Cardiac muscle cell (in vitro differentiated cells and primary cell): ENCODE measurements around the gene EDN2. TPM values are rescaled to one million over a fixed set of nuclear protein-coding genes. Genes with fewer than 3 reads are reported as not detected.

Experiments
- DNase-seq, 2 donors: peaks; one replicate each; pipeline versions ENCODE4 v3.0.0 to v3.0.0-alpha.2; 2010 to 2017; ENCODE audit warnings: low read depth in 1 of 2, low spot score in 1 of 2
- H3K27ac ChIP-seq: fragments of 200-600 bp; sonication (generic); 2 replicates; pipeline ENCODE4 v1.5.1; 2016
- H3K27me3 ChIP-seq: fragments of 200-600 bp; sonication (generic); 2 replicates; pipeline ENCODE4 v1.6.0; 2016; ENCODE audit warnings: control low read depth
- H3K36me3 ChIP-seq: fragments of 200-600 bp; sonication (generic); 2 replicates; pipeline ENCODE4 v1.5.1; 2016; ENCODE audit warnings: control low read depth
- H3K4me1 ChIP-seq: fragments of 200-600 bp; sonication (generic); 2 replicates; pipeline ENCODE4 v1.8.1; 2017; ENCODE audit warnings: low read depth, mild to moderate bottlenecking, mixed run types
- H3K4me3 ChIP-seq: fragments of 200-600 bp; sonication (generic); 2 replicates; pipeline ENCODE4 v1.5.1; 2016; ENCODE audit warnings: mild to moderate bottlenecking
- H3K9me3 ChIP-seq: fragments of 200-600 bp; sonication (generic); 2 replicates; pipeline ENCODE4 v1.5.1; 2017; ENCODE audit warnings: low read depth, mild to moderate bottlenecking, control low read depth
- CTCF ChIP-seq: IDR thresholded peaks from 2 replicates; pipeline ENCODE4 v1.5.1; 2012; ENCODE audit warnings: low read depth, mild to moderate bottlenecking, low read length
- polyA plus RNA-seq: library from polyadenylated mRNA; unstranded; fragments of >200 nt; fragmentation: Nextera tagmentation; extraction: Ambion mirVana; gene quantifications from 2 replicates; pipeline ENCODE4 v1.2.1, GENCODE V29; 2016
- total RNA-seq: library from RNA; depleted of rRNA; stranded (reverse); fragments of >200 nt; gene quantifications from 2 replicates; pipeline ENCODE4 v1.2.3, GENCODE V29; 2016

Gene EDN2
- total and polyA plus RNA-seq, 2 experiments from 2014 or later, result 0.98 to 1.8 TPM

DNA sequence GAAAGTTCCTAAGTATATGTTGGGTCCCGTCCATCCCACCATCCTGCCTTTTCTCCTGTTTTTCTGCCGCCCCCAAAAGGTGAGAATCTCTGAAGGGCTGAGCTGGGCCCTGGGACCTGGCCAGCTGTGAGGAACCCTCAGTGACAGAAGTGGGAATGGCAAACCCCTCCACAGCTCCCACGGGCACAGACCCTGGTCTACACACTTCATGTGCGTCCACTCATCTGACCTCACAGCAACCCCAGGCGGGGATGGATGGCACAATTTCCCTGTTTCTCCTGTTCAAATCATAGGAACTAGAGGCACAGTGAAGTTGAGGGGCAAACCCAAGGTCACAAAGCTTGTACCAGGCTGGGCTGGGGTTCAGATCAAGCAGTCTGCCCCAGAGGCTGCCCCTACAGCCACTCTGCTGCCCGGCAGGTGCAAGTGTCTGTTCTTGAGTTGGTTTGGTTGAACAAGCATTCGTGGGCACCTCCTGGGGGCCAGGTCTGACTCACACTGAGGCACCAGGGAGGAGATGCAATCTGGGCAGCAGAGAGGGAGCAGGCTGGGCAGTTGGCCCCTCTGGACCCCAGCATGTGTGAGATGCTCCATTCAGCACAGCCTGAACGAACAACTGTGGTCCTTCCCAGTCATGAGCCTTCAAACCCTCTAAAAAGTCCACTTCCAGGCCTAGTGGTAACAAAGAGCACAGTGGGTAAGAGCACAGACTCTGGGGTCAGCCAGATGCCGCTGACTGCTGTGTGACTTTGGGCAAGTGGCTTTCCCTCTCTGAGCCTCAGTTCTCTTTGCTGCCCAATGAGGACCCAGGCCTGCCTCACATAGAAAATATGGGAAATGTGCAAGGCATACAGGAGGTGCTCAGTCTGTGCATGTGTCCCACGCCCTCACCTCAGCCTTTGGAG is 4.0 kb downstream of the EDN2 start:
- H3K9me3 ChIP-seq, result no peaks in the 10 kb centered on the region
- H3K36me3 ChIP-seq, result no peaks in the 10 kb centered on the region
- no peak for DNase-seq
- peaks cover 25% of the 10 kb centered on the region for H3K4me1 ChIP-seq
- TF ChIP-seq CTCF, result no peak
- no peak overlapping the region for H3K4me3 ChIP-seq
- H3K27ac ChIP-seq, result no peak overlapping the region
- no peaks in the 10 kb centered on the region for H3K27me3 ChIP-seq

DNA sequence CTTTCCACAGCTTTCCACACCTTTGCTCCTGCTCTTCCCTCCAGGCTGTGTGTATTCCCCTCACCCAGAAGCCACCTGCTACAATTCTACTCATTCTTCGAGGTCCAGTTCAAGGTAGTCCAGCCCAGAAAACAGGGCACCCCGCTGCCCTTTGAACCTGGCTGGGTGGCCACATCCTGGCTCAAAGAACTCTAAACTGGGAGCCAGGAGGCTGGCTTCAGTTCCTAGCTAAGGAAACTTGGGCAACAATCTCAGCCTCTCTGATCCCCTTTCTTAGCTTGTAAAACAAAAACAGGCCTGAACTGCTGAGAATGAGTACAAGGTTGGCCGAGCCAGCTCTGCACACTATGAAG is 4.7 kb downstream of the EDN2 start:
- Histone ChIP-seq H3K27me3 (no peaks in the 10 kb centered on the region), H3K27ac (no peak overlapping the region), H3K4me1 (peaks cover 27% of the 10 kb centered on the region), H3K4me3 (no peak overlapping the region), H3K36me3 (no peaks in the 10 kb centered on the region), H3K9me3 (no peaks in the 10 kb centered on the region)
- no peak for TF ChIP-seq CTCF
- DNase-seq, result no peak

- peak in 1 of 2 donors; percentile 89 for DNase-seq
- Histone ChIP-seq H3K36me3 (no peaks in the 10 kb centered on the region), H3K4me3 (no peak overlapping the region), H3K27ac (no peak overlapping the region), H3K27me3 (no peaks in the 10 kb centered on the region), H3K4me1 (peaks cover 30% of the 10 kb centered on the region), H3K9me3 (no peaks in the 10 kb centered on the region)
- no peak for TF ChIP-seq CTCF
These were observed 5.3 kb downstream of the EDN2 start for GRCh38 chr1:41479000-41479807.

GRCh38 chr1:41478118-41478748 is 6.2 kb downstream of the EDN2 start:
- TF ChIP-seq CTCF, result no peak
- no peak for DNase-seq
- Histone ChIP-seq H3K36me3 (no peaks in the 10 kb centered on the region), H3K4me1 (peaks cover 24% of the 10 kb centered on the region), H3K27ac (no peak overlapping the region), H3K9me3 (no peaks in the 10 kb centered on the region), H3K27me3 (no peaks in the 10 kb centered on the region), H3K4me3 (no peak overlapping the region)

DNA sequence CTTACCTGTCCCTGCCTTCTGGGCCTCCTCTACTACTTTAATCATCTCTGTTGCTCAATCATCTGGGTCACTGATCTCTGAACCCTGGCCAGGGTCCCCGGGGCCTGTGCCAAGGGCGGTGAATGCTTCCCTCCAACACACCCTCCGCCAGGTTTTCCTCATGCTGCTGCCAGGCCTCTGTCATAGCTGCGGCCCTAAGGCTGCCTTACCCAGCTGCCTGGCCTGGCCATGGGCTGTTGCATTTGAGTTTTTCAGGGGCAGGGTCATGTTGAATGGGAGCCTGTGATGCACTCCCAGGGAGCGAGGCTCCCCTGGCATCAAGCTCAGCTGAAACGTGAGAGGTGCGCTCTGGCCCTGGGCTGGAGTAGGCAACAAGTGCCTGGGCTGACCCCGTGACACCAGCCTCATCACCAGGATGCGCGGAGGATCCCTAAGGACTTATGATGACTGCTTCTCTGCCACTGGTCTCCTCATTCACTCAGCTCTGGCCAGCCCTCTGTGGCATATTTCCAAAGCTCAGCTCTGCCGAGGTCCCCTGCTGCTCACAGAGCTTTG is 7.6 kb downstream of the EDN2 start:
- Histone ChIP-seq H3K27ac (no peak overlapping the region), H3K4me1 (peaks cover 11% of the 10 kb centered on the region), H3K27me3 (no peaks in the 10 kb centered on the region), H3K9me3 (no peaks in the 10 kb centered on the region), H3K4me3 (no peak overlapping the region), H3K36me3 (no peaks in the 10 kb centered on the region)
- TF ChIP-seq CTCF, result no peak
- no peak for DNase-seq
